Mucosa of descending colon (tissue), 3 donors: ENCODE results near the gene EME2. TPM values are rescaled to one million over a fixed set of nuclear protein-coding genes. Genes with fewer than 3 reads are reported as not detected.
"Not testable (repeated sequence)": the region's sequence is repeated elsewhere in the genome, so short reads cannot be mapped to it uniquely, and the experiment has no call there.

ENCODE experiments used
- ATAC-seq: fragments of 200-7000 bp; cut with Tn5 transposase; one replicate; pipeline ENCODE4 v1.9.1; 2020; ENCODE audit warnings: mild to moderate bottlenecking, moderate library complexity
- DNase-seq, 3 donors: peaks; one replicate each; pipeline ENCODE4 v3.0.0-alpha.2; 2020
- H3K36me3 ChIP-seq: fragments of 200-600 bp; one replicate; pipeline ENCODE4 v1.8.0; 2021; ENCODE audit warnings: low read depth, mild to moderate bottlenecking
- H3K4me1 ChIP-seq: fragments of 200-600 bp; one replicate; pipeline ENCODE4 v1.8.0; 2021; ENCODE audit warnings: low read depth, mild to moderate bottlenecking
- H3K4me3 ChIP-seq: fragments of 200-600 bp; one replicate; pipeline ENCODE4 v1.8.0; 2021; ENCODE audit warnings: mild to moderate bottlenecking
- H3K9me3 ChIP-seq: fragments of 200-600 bp; one replicate; pipeline ENCODE4 v1.8.0; 2021; ENCODE audit warnings: mild to moderate bottlenecking
- CTCF ChIP-seq: fragments of 200-600 bp; IDR thresholded peaks from one replicate; pipeline ENCODE4 v1.8.0; 2022; ENCODE audit warnings: antibody characterized with exemption, mild to moderate bottlenecking
- intact Hi-C, 2 donors: fragments of 100-400 bp; cut with DNase I in 1 of 2; cut with micrococcal nuclease in 1 of 2; formaldehyde crosslinking; loops; one replicate each; pipeline versions ENCODE4 v1.11.0 to v1.11.1; 2022; cut with DNase I, micrococcal nuclease
- total RNA-seq, 3 donors: library from RNA; stranded (reverse); fragmentation: NEBNext Ultra II Directional in 2 of 3; extraction: Animal tissue kit (Norgen Biotek cat#: 25700) in 2 of 3; gene quantifications; one replicate each; pipeline versions ENCODE4 v1.2.1 to v1.2.4, GENCODE V29; 2021 to 2023
- donor health status: DM: no; HTN: no; CAD: no; lungs with moderate emphysema.
- donor health status: DM: no; HTN: no; CAD: no.
- donor health status: DM: no; HTN: yes; CAD: no.

The EME2 gene
- total RNA-seq, 3 donors from 2014 or later, result 18.4 to 43.1 (median 24.7) TPM

GRCh38 chr16:1732071-1732470 is 40.5 kb upstream of the EME2 start:
- TF ChIP-seq CTCF, result no peak
- ATAC-seq (no peak), DNase-seq (no peak)
- Histone ChIP-seq H3K9me3 (no peaks in the 10 kb centered on the region), H3K4me3 (no peak overlapping the region), H3K4me1 (no peaks in the 10 kb centered on the region), H3K36me3 (no peaks in the 10 kb centered on the region)
- intact Hi-C loops, result no loop called here

- intact Hi-C loops, result not testable (repeated sequence)
These were observed 40.0 kb upstream of the EME2 start for GRCh38 chr16:1732551-1732987.

GRCh38 chr16:1734123-1734522 is 38.5 kb upstream of the EME2 start:
- DNase-seq (no peak), ATAC-seq (no peak)
- H3K36me3 ChIP-seq, result no peaks in the 10 kb centered on the region
- TF ChIP-seq CTCF, result no peak
- no peak overlapping the region for H3K4me3 ChIP-seq
- intact Hi-C loops, result no loop called here
- H3K4me1 ChIP-seq, result no peaks in the 10 kb centered on the region
- no peaks in the 10 kb centered on the region for H3K9me3 ChIP-seq

More at GRCh38 chr16:1732551-1732987, 40.0 kb upstream of the EME2 start:
- not testable (repeated sequence) for DNase-seq, H3K4me1 ChIP-seq, H3K9me3 ChIP-seq, ATAC-seq, H3K36me3 ChIP-seq, H3K4me3 ChIP-seq

- no peaks in the 10 kb centered on the region for H3K4me1 ChIP-seq
- no peak for ATAC-seq
- H3K4me3 ChIP-seq, result no peak overlapping the region
- H3K9me3 ChIP-seq, result no peaks in the 10 kb centered on the region
- intact Hi-C loops, result no loop called here
- TF ChIP-seq CTCF, result no peak
- no peaks in the 10 kb centered on the region for H3K36me3 ChIP-seq
- no peak for DNase-seq
These were observed 37.8 kb upstream of the EME2 start for GRCh38 chr16:1734816-1735215.

- intact Hi-C loops, result no loop called here
- no peak for TF ChIP-seq CTCF
- Histone ChIP-seq H3K4me3 (no peak overlapping the region), H3K9me3 (no peaks in the 10 kb centered on the region), H3K36me3 (no peaks in the 10 kb centered on the region), H3K4me1 (no peaks in the 10 kb centered on the region)
- no peak for ATAC-seq
- DNase-seq, result no peak
These were observed 32.4 kb upstream of the EME2 start for GRCh38 chr16:1740234-1740633.

GRCh38 chr16:1740781-1741490 is 31.7 kb upstream of the EME2 start:
- Histone ChIP-seq H3K4me3 (no peak overlapping the region), H3K9me3 (no peaks in the 10 kb centered on the region), H3K36me3 (no peaks in the 10 kb centered on the region), H3K4me1 (no peaks in the 10 kb centered on the region)
- ATAC-seq (no peak), DNase-seq (no peak)
- intact Hi-C loops, result no loop called here
- TF ChIP-seq CTCF, result no peak
